Hepatocyte (in vitro differentiated cells): ENCODE measurements around the gene ALDH1A1. TPM values are rescaled to one million over a fixed set of nuclear protein-coding genes. Genes with fewer than 3 reads are reported as not detected.

Source experiments
- DNase-seq: peaks from one replicate; pipeline ENCODE4 v3.0.0-alpha.2; 2016; ENCODE audit warnings: low spot score
- H2AFZ ChIP-seq: fragments of 200-600 bp; sonication (generic); 2 replicates; pipeline ENCODE4 v1.6.0; 2016; ENCODE audit warnings: antibody characterized with exemption, mild to moderate bottlenecking
- H3K27ac ChIP-seq: fragments of 200-600 bp; sonication (generic); 2 replicates; pipeline ENCODE4 v1.5.1; 2016; ENCODE audit warnings: mild to moderate bottlenecking
- H3K27me3 ChIP-seq: fragments of 200-600 bp; sonication (generic); 2 replicates; pipeline ENCODE4 v1.6.1; 2016
- H3K36me3 ChIP-seq: fragments of 200-600 bp; sonication (generic); replicated peaks from 2 replicates; pipeline ENCODE4 v1.5.1; 2016; ENCODE audit warnings: low read depth; ENCODE audit not compliant: insufficient read depth
- H3K4me1 ChIP-seq: fragments of 200-600 bp; sonication (generic); 2 replicates; pipeline ENCODE4 v1.5.1; 2016; ENCODE audit warnings: mild to moderate bottlenecking, moderate library complexity; ENCODE audit not compliant: insufficient read depth
- H3K4me2 ChIP-seq: fragments of 200-600 bp; sonication (generic); 2 replicates; pipeline ENCODE4 v1.6.0; 2016
- H3K4me3 ChIP-seq: fragments of 200-600 bp; sonication (generic); 2 replicates; pipeline ENCODE4 v1.5.1; 2016; ENCODE audit warnings: mild to moderate bottlenecking
- H3K79me2 ChIP-seq: fragments of 200-600 bp; sonication (generic); 2 replicates; pipeline ENCODE4 v1.6.0; 2017; ENCODE audit warnings: mild to moderate bottlenecking
- H3K9me2 ChIP-seq: fragments of 200-600 bp; sonication (generic); replicated peaks from 2 replicates; pipeline ENCODE4 v1.6.0; 2017; ENCODE audit warnings: mild to moderate bottlenecking; ENCODE audit not compliant: insufficient read depth
- H3K9me3 ChIP-seq: fragments of 200-600 bp; sonication (generic); 2 replicates; pipeline ENCODE4 v1.5.1; 2016; ENCODE audit warnings: low read depth, mild to moderate bottlenecking
- H4K20me1 ChIP-seq: fragments of 200-600 bp; sonication (generic); 2 replicates; pipeline ENCODE4 v1.6.0; 2016; ENCODE audit warnings: mild to moderate bottlenecking; ENCODE audit not compliant: insufficient read depth, poor library complexity, severe bottlenecking
- CTCF ChIP-seq: fragments of 200-600 bp; sonication (generic); IDR thresholded peaks from 2 replicates; pipeline ENCODE4 v1.5.1; 2016; ENCODE audit warnings: antibody characterized with exemption, mild to moderate bottlenecking; ENCODE audit not compliant: poor library complexity
- EZH2 ChIP-seq: fragments of 200-600 bp; sonication (generic); IDR thresholded peaks from 2 replicates; pipeline ENCODE4 v1.6.1; 2016; ENCODE audit warnings: antibody characterized with exemption, mild to moderate bottlenecking, borderline replicate concordance
- EZH2phosphoT487 ChIP-seq: fragments of 200-600 bp; sonication (generic); IDR thresholded peaks from one replicate; pipeline ENCODE4 v1.6.1; 2018; ENCODE audit warnings: antibody characterized with exemption, mild to moderate bottlenecking, low read depth, moderate library complexity; ENCODE audit not compliant: unreplicated experiment, severe bottlenecking
- WGBS: methylation state at CpG from one replicate; pipeline ENCODE4 v1.1.6; 2016; ENCODE audit warnings: low lambda C conversion rate; ENCODE audit errors: missing lambda C conversion rate; 5-methylcytosine and 5-hydroxymethylcytosine counted together
- polyA plus RNA-seq: library from polyadenylated mRNA; unstranded; fragments of >200 nt; fragmentation: Nextera tagmentation; extraction: Ambion mirVana; gene quantifications from 2 replicates; pipeline ENCODE4 v1.2.1, GENCODE V29; 2016
- total RNA-seq: library from RNA; depleted of rRNA; stranded (reverse); fragments of >200 nt; gene quantifications from 2 replicates; pipeline ENCODE4 v1.2.3, GENCODE V29; 2014

The ALDH1A1 gene
- total and polyA plus RNA-seq, 2 experiments from 2014 or later, result 243 to 529 TPM

- WGBS, result 60% methylated on average over 2 of the region's 2 CpGs
- Histone ChIP-seq H3K4me2 (no peak overlapping the region), H3K36me3 (no peaks in the 10 kb centered on the region), H2AFZ (no peak overlapping the region), H3K79me2 (no peaks in the 10 kb centered on the region), H3K9me3 (no peaks in the 10 kb centered on the region), H3K4me1 (peaks cover 15% of the 10 kb centered on the region), H3K27me3 (no peaks in the 10 kb centered on the region), H3K27ac (peak overlapping the region; percentile 3), H3K9me2 (no peaks in the 10 kb centered on the region), H3K4me3 (no peak overlapping the region), H4K20me1 (no peaks in the 10 kb centered on the region)
- peak; percentile 15 for DNase-seq
- TF ChIP-seq EZH2phosphoT487, result no peak
- no peak for TF ChIP-seq EZH2
- TF ChIP-seq CTCF, result no peak
These were observed 80.1 kb downstream of the ALDH1A1 start for GRCh38 chr9:72872718-72873117.

- WGBS, result 54% methylated on average over 3 of the region's 3 CpGs
- Histone ChIP-seq H3K36me3 (no peaks in the 10 kb centered on the region), H3K4me2 (no peak overlapping the region)
These were observed 81.2 kb downstream of the ALDH1A1 start for GRCh38 chr9:72871685-72872084.

GRCh38 chr9:72864327-72864726 is 88.5 kb downstream of the ALDH1A1 start:
- no peak overlapping the region for H2AFZ ChIP-seq
- DNase-seq, result peak; percentile 14
- no peaks in the 10 kb centered on the region for H3K27me3 ChIP-seq
- TF ChIP-seq CTCF (no peak), EZH2phosphoT487 (no peak), EZH2 (no peak)
- H3K9me2 ChIP-seq, result no peaks in the 10 kb centered on the region
- H3K4me2 ChIP-seq, result peak overlapping the region; percentile 1
- H3K4me3 ChIP-seq, result no peak overlapping the region
- H4K20me1 ChIP-seq, result no peaks in the 10 kb centered on the region
- H3K9me3 ChIP-seq, result no peaks in the 10 kb centered on the region
- no peak overlapping the region for H3K27ac ChIP-seq
- no peaks in the 10 kb centered on the region for H3K79me2 ChIP-seq
- no peaks in the 10 kb centered on the region for H3K36me3 ChIP-seq
- 56% methylated on average over 1 of the region's 1 CpG for WGBS
- H3K4me1 ChIP-seq, result peaks cover 6% of the 10 kb centered on the region

More at GRCh38 chr9:72871685-72872084, 81.2 kb downstream of the ALDH1A1 start:
- DNase-seq, result peak; percentile 17
- Histone ChIP-seq H3K4me3 (no peak overlapping the region), H3K27ac (no peak overlapping the region), H3K9me3 (no peaks in the 10 kb centered on the region), H3K27me3 (no peaks in the 10 kb centered on the region), H3K79me2 (no peaks in the 10 kb centered on the region), H2AFZ (no peak overlapping the region), H3K4me1 (peaks cover 15% of the 10 kb centered on the region), H4K20me1 (no peaks in the 10 kb centered on the region), H3K9me2 (no peaks in the 10 kb centered on the region)
- TF ChIP-seq CTCF, result peak; percentile 62
- TF ChIP-seq EZH2, result no peak
